ENCODE results near the gene FHIP2A.

- no peak for TF ChIP-seq CTCF (IDR thresholded peaks at IDR 0.05; ENCODE audit: poor library complexity, severe bottlenecking)
- TF ChIP-seq RAD21 (conservative IDR thresholded peaks at IDR 0.05): no peak
- no peak for TF ChIP-seq TAF1 (IDR thresholded peaks at IDR 0.05; ENCODE audit: low read depth)
- TF ChIP-seq REST (IDR thresholded peaks at IDR 0.05; ENCODE audit: borderline replicate concordance): no peak
- no peak for TF ChIP-seq SMC3 (conservative IDR thresholded peaks at IDR 0.05; ENCODE audit: poor library complexity)
Observed at GRCh38 chr10:114868870-114869519, 47.4 kb downstream of the FHIP2A start.
